Activated CD8-positive, alpha-beta T cell treated with anti-CD3 and anti-CD28 coated beads for 36 hours (primary cell): ENCODE data around the gene PIP5KL1. TPM values are rescaled to one million over a fixed set of nuclear protein-coding genes. Genes with fewer than 3 reads are reported as not detected.

Experiments used
- ATAC-seq: fragments of 200-7000 bp; cut with Tn5 transposase; one replicate; pipeline ENCODE4 v1.10.0; 2021; ENCODE audit warnings: mild to moderate bottlenecking, moderate library complexity
- CTCF ChIA-PET: fragments of 350-600 bp; sonication (Branson Sonifier 250); formaldehyde crosslinking; loops from one replicate; lab custom pipeline; 2021; ENCODE audit warnings: antibody characterized with exemption; lab: Charles Lee
- POLR2A ChIA-PET: fragments of 350-600 bp; sonication (Branson Sonifier 250); formaldehyde crosslinking; loops from one replicate; lab custom pipeline; 2021; ENCODE audit warnings: antibody characterized with exemption; lab: Charles Lee
- DNase-seq: peaks from one replicate; pipeline ENCODE4 v3.0.0-alpha.2; 2020
- H3K27ac Mint-ChIP-seq: one replicate; pipeline ENCODE4 v1.8.0; 2021; ENCODE audit warnings: mild to moderate bottlenecking, mixed read lengths
- H3K27me3 Mint-ChIP-seq: one replicate; pipeline ENCODE4 v1.8.0; 2021; ENCODE audit warnings: mixed read lengths
- H3K36me3 Mint-ChIP-seq: one replicate; pipeline ENCODE4 v1.8.0; 2021; ENCODE audit warnings: low read depth, mixed read lengths
- H3K4me1 Mint-ChIP-seq: one replicate; pipeline ENCODE4 v1.8.0; 2021; ENCODE audit warnings: low read depth, mixed read lengths
- H3K4me3 Mint-ChIP-seq: one replicate; pipeline ENCODE4 v1.8.0; 2021; ENCODE audit warnings: mild to moderate bottlenecking, moderate library complexity, mixed read lengths
- H3K9me3 Mint-ChIP-seq: one replicate; pipeline ENCODE4 v1.8.0; 2021; ENCODE audit warnings: mixed read lengths
- CTCF ChIP-seq: fragments of 200-600 bp; IDR thresholded peaks from one replicate; pipeline ENCODE4 v1.8.0; 2022; ENCODE audit warnings: antibody characterized with exemption, mild to moderate bottlenecking
- intact Hi-C: fragments of 100-400 bp; cut with micrococcal nuclease; formaldehyde crosslinking; loops from one replicate; pipeline ENCODE4 v1.10.0; 2022
- total RNA-seq, 2 experiments: library from RNA; stranded (reverse); gene quantifications; one replicate each; pipeline ENCODE4 v1.2.3, GENCODE V29; 2021

The PIP5KL1 gene
- total RNA-seq, 2 experiments from 2014 or later, result 1.7 to 2.5 TPM

- peaks cover 5% of the 10 kb centered on the region for H3K4me1 Mint-ChIP-seq
- H3K27ac Mint-ChIP-seq, result no peak overlapping the region
- intact Hi-C loops, result no loop called here
- no peaks in the 10 kb centered on the region for H3K27me3 Mint-ChIP-seq
- peaks cover 9% of the 10 kb centered on the region for H3K9me3 Mint-ChIP-seq
- ChIA-PET POLR2A (no interaction called here), CTCF (interaction anchor here (1.0 to 4.5 kb wide), 4 partner anchors 20 to 53 kb away, joined by 3 to 33 read pairs (median 6); no protein-coding TSS in a partner anchor)
- DNase-seq, result no peak
- ATAC-seq, result no peak
- peaks cover 59% of the 10 kb centered on the region for H3K36me3 Mint-ChIP-seq
- no peak overlapping the region for H3K4me3 Mint-ChIP-seq
- TF ChIP-seq CTCF, result no peak
Observed at GRCh38 chr9:127890053-127890452, 40.5 kb downstream of the PIP5KL1 start.

DNA sequence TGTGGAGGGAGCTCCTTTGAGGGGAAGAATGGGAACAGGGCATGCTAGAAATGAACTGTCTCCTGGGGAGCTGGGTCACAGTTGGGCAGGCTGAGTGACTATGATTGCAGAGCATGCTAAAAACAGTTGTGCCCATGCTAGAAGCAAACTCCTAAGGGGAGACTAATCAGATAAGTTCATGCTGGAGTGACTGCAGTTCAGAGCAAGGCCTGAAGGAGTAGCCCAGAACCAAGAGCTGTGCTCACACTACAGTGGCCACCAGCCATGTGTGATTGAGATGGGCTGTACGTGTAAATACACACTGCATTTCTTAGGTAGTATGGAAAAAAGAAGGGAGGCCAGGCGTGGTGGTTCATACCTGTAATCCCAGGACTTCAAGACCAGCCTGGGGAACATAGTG lies 42.8 kb downstream of the PIP5KL1 start:
- Mint-ChIP-seq H3K9me3 (no peaks in the 10 kb centered on the region), H3K4me1 (peaks cover 5% of the 10 kb centered on the region), H3K36me3 (peaks cover 37% of the 10 kb centered on the region), H3K27me3 (no peaks in the 10 kb centered on the region), H3K27ac (no peak overlapping the region), H3K4me3 (no peak overlapping the region)
- intact Hi-C loops, result no loop called here
- DNase-seq (no peak), ATAC-seq (peak; percentile 43)
- ChIA-PET POLR2A (interaction anchor here (0.8 to 1.9 kb wide), 3 partner anchors 9 to 26 kb away, joined by 3 to 10 read pairs (median 6); no protein-coding TSS in a partner anchor), CTCF (interaction anchor here (0.8 to 4.5 kb wide), 4 partner anchors 17 to 71 kb away, joined by 3 to 33 read pairs (median 4); no protein-coding TSS in a partner anchor)
- peak; percentile 28 for TF ChIP-seq CTCF

DNA sequence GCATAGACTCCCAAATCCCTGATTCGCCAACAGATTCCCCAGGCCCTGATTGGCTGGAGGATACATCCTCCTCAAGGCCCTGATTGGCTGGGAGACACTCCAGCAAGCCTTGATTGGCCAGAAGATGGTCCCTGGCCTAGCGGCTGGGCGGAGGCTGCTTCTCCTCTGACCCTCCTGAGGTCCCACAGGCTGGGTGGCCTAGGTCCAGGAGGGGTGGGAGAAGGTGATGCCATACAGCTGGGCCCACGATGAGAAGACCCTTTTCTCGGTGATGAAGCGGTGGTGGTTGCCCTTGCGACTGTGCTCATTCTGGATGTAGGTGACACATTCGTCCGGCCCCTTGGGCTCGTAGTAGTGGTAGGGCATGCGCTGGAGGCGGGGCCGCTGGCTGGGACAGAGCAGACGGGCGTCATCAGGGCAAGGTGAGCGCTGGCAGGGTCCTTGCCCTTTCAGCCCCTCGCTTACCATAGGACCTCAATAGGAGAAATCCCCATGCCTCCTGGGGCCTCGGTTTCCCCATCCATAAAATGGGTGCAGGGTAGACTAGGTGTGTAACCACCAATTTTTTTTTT lies 44.1 kb downstream of the PIP5KL1 start:
- TF ChIP-seq CTCF, result no peak
- ChIA-PET CTCF (interaction anchor here (1.1 to 4.5 kb wide), 3 partner anchors 16 to 35 kb away, joined by 3 to 33 read pairs (median 5); no protein-coding TSS in a partner anchor), POLR2A (interaction anchor here (0.6 to 1.9 kb wide), 4 partner anchors 11 to 188 kb away, joined by 3 to 10 read pairs (median 6); no protein-coding TSS in a partner anchor)
- no peak for DNase-seq
- Mint-ChIP-seq H3K27ac (no peak overlapping the region), H3K4me1 (peaks cover 5% of the 10 kb centered on the region), H3K9me3 (no peaks in the 10 kb centered on the region), H3K27me3 (no peaks in the 10 kb centered on the region), H3K4me3 (no peak overlapping the region), H3K36me3 (peaks cover 30% of the 10 kb centered on the region)
- ATAC-seq, result no peak
- intact Hi-C loops, result no loop called here

DNA sequence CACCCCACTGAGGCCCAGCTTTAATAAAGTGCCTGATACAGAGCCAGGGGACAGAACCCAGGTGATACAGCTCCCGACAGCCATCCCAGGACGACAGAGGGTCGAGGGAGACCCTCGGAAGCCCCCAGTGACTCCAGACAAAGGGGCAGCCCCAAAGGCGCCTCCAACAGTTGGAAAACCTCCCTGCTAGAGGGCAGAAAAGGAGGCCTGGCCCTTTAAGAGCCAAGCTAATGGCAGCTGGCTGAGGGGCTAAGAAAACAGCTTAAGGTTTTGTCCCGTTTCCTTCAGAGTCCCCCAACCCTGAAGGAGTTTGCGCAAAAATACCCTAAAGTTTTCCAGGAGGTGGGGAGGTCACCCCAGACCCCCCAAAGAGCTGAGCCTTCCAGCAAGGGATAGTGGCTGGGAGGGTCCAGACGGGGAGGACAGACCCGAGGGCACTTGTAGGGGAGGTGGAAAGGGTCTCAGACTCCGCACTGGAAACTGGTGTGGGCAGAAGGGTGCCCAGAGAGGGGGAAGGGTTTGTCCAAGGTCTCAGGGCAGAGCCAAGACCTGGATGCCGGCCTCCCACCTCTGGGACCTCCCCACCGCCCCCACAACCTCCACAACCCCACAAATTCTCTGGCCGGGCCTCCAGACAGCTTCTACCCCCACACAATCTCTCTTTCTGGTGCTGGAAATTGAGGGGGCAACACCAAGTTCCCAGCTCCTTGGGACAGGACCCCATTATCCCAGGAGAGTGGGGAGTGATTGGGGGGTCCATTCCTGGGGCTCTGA lies 44.9 kb downstream of the PIP5KL1 start:
- DNase-seq, result no peak
- no peak for TF ChIP-seq CTCF
- Mint-ChIP-seq H3K4me3 (no peak overlapping the region), H3K36me3 (peaks cover 29% of the 10 kb centered on the region), H3K27me3 (no peaks in the 10 kb centered on the region), H3K9me3 (no peaks in the 10 kb centered on the region), H3K27ac (no peak overlapping the region), H3K4me1 (peaks cover 5% of the 10 kb centered on the region)
- ChIA-PET CTCF (interaction anchor here (1.1 to 4.5 kb wide), 3 partner anchors 15 to 151 kb away, joined by 4 to 33 read pairs (median 10); partner anchors contain the start of gene TOR2A), POLR2A (interaction anchor here (1.0 to 2.1 kb wide), 6 partner anchors 9 to 51 kb away, joined by 4 to 7 read pairs (median 5); partner anchors contain the start of genes DPM2 and ST6GALNAC6)
- intact Hi-C loops, result no loop called here
- ATAC-seq, result no peak
